ENCODE data around the gene EEFSEC.

The EEFSEC gene

GRCh38 chr3:128388932-128389331, 235.7 kb downstream of the EEFSEC start:
- no peaks in the 10 kb centered on the region for H3K79me2 ChIP-seq (ENCODE audit: control insufficient read depth, insufficient read depth, low read length, unreplicated experiment)
- no peak overlapping the region for H3K4me3 ChIP-seq (ENCODE audit: low read depth, low read length)
- H3K4me1 ChIP-seq (ENCODE audit: control insufficient read depth, insufficient read depth, low read length, unreplicated experiment), result peaks cover 11% of the 10 kb centered on the region
- H2AFZ ChIP-seq (ENCODE audit: low read length, unreplicated experiment), result no peak overlapping the region
- H3K27me3 ChIP-seq (ENCODE audit: insufficient read depth, low read length), result no peaks in the 10 kb centered on the region
- no peak overlapping the region for H3K27ac ChIP-seq (ENCODE audit: low read depth, low read length)
- no peaks in the 10 kb centered on the region for H3K36me3 ChIP-seq (ENCODE audit: insufficient read depth, low read length)

DNA sequence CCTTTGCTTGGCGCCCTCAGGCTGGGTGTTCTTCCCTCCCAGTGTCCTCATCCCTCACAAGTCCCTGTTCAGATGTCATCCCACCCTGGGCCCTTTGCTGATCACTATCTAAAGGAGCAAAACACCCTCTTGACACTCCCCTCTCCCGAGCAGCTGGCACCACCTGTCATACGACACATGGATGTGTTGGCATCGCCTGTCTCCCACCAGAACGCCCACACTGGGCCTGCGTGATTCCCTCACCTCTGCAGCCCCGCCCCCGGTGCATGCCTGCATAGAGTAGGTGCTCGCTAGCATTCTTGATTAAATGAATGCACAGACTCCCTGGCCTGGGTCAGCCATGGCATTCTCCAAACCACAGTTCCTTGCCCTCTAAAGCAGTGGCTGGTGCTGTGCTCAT, 237.6 kb downstream of the EEFSEC start:
- Histone ChIP-seq H3K4me1 (ENCODE audit: control insufficient read depth, insufficient read depth, low read length, unreplicated experiment) (no peaks in the 10 kb centered on the region), H3K27ac (ENCODE audit: low read depth, low read length) (no peak overlapping the region), H3K36me3 (ENCODE audit: insufficient read depth, low read length) (no peaks in the 10 kb centered on the region), H3K4me3 (ENCODE audit: low read depth, low read length) (no peak overlapping the region), H3K27me3 (ENCODE audit: insufficient read depth, low read length) (no peaks in the 10 kb centered on the region), H3K79me2 (ENCODE audit: control insufficient read depth, insufficient read depth, low read length, unreplicated experiment) (no peaks in the 10 kb centered on the region), H2AFZ (ENCODE audit: low read length, unreplicated experiment) (no peak overlapping the region)

- H3K27ac ChIP-seq (ENCODE audit: low read depth, low read length), result no peak overlapping the region
- no peaks in the 10 kb centered on the region for H3K4me1 ChIP-seq (ENCODE audit: control insufficient read depth, insufficient read depth, low read length, unreplicated experiment)
- H3K27me3 ChIP-seq (ENCODE audit: insufficient read depth, low read length), result no peaks in the 10 kb centered on the region
- no peaks in the 10 kb centered on the region for H3K79me2 ChIP-seq (ENCODE audit: control insufficient read depth, insufficient read depth, low read length, unreplicated experiment)
- H2AFZ ChIP-seq (ENCODE audit: low read length, unreplicated experiment), result no peak overlapping the region
- H3K36me3 ChIP-seq (ENCODE audit: insufficient read depth, low read length), result no peaks in the 10 kb centered on the region
- no peak overlapping the region for H3K4me3 ChIP-seq (ENCODE audit: low read depth, low read length)
Measured at GRCh38 chr3:128392021-128392420, 238.7 kb downstream of the EEFSEC start.

GRCh38 chr3:128392818-128393544, 239.7 kb downstream of the EEFSEC start:
- Histone ChIP-seq H3K36me3 (ENCODE audit: insufficient read depth, low read length) (no peaks in the 10 kb centered on the region), H3K4me1 (ENCODE audit: control insufficient read depth, insufficient read depth, low read length, unreplicated experiment) (no peaks in the 10 kb centered on the region)

GRCh38 chr3:128394033-128394432, 240.8 kb downstream of the EEFSEC start:
- Histone ChIP-seq H3K36me3 (ENCODE audit: insufficient read depth, low read length) (no peaks in the 10 kb centered on the region), H3K27me3 (ENCODE audit: insufficient read depth, low read length) (no peaks in the 10 kb centered on the region), H3K79me2 (ENCODE audit: control insufficient read depth, insufficient read depth, low read length, unreplicated experiment) (no peaks in the 10 kb centered on the region), H3K4me3 (ENCODE audit: low read depth, low read length) (no peak overlapping the region), H3K27ac (ENCODE audit: low read depth, low read length) (no peak overlapping the region), H2AFZ (ENCODE audit: low read length, unreplicated experiment) (no peak overlapping the region), H3K4me1 (ENCODE audit: control insufficient read depth, insufficient read depth, low read length, unreplicated experiment) (no peaks in the 10 kb centered on the region)

More at GRCh38 chr3:128392818-128393544, 239.7 kb downstream of the EEFSEC start:
- Histone ChIP-seq H2AFZ (ENCODE audit: low read length, unreplicated experiment) (no peak overlapping the region), H3K4me3 (ENCODE audit: low read depth, low read length) (no peak overlapping the region), H3K79me2 (ENCODE audit: control insufficient read depth, insufficient read depth, low read length, unreplicated experiment) (no peaks in the 10 kb centered on the region), H3K27me3 (ENCODE audit: insufficient read depth, low read length) (no peaks in the 10 kb centered on the region), H3K27ac (ENCODE audit: low read depth, low read length) (no peak overlapping the region)

DNA sequence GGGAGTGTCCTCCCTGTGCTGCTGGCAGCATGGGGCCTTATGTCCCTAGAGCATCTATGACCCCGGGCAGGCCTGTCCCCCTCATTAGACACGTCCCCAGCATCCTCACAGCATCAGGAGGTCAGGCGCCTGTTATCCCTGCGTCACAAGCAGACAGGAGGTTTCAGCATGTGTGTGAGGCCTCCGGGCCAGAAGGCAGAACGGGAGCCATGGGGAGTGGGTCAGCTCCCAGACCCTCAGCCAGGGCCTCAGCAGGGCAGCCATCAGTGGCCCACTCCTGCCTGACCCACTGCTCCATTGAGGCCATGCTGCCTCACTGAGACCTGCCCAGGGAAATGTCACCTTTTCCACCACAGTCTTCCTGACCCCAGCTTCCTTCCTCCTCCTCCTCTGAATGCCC, 241.8 kb downstream of the EEFSEC start:
- no peak overlapping the region for H3K27ac ChIP-seq (ENCODE audit: low read depth, low read length)

DNA sequence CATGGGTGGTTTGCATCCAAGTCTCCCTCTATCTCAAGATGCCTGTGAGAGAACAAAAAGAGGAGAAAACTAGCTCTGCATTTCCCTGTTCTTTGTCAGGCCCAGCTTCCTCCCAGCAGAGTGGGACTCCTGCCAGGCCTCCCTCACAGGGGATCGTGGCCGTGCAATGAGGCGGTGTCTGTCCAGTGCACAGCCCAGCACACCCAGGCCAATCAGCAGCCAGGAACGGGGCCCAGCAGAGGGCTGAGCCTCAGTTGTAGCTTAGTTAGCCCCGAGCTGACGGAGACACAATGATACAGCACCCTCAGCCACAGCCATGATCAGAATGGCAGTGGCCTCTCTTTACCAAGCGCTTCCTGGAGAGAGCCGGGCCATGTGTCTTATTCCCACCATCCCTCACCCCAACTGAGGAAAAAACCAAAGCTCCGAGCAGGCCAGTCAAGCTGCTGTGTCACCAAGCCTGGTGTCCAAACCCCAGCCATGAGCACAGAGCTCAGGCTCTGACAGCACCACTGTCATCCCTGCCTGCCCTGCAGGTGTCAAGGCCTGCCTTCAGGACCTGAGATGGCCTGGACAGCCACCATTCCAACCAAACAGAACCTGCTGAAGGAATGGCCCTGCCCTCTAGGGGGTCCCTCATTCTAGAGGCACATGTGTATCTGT, 242.3 kb downstream of the EEFSEC start:
- Histone ChIP-seq H3K27ac (ENCODE audit: low read depth, low read length) (no peak overlapping the region), H3K79me2 (ENCODE audit: control insufficient read depth, insufficient read depth, low read length, unreplicated experiment) (no peaks in the 10 kb centered on the region), H3K27me3 (ENCODE audit: insufficient read depth, low read length) (no peaks in the 10 kb centered on the region), H3K36me3 (ENCODE audit: insufficient read depth, low read length) (no peaks in the 10 kb centered on the region), H3K4me1 (ENCODE audit: control insufficient read depth, insufficient read depth, low read length, unreplicated experiment) (no peaks in the 10 kb centered on the region), H3K4me3 (ENCODE audit: low read depth, low read length) (no peak overlapping the region), H2AFZ (ENCODE audit: low read length, unreplicated experiment) (no peak overlapping the region)

More for the DNA sequence above, 241.8 kb downstream of the EEFSEC start:
- Histone ChIP-seq H3K79me2 (ENCODE audit: control insufficient read depth, insufficient read depth, low read length, unreplicated experiment) (no peaks in the 10 kb centered on the region), H2AFZ (ENCODE audit: low read length, unreplicated experiment) (no peak overlapping the region), H3K27me3 (ENCODE audit: insufficient read depth, low read length) (no peaks in the 10 kb centered on the region), H3K36me3 (ENCODE audit: insufficient read depth, low read length) (no peaks in the 10 kb centered on the region), H3K4me3 (ENCODE audit: low read depth, low read length) (no peak overlapping the region), H3K4me1 (ENCODE audit: control insufficient read depth, insufficient read depth, low read length, unreplicated experiment) (no peaks in the 10 kb centered on the region)

GRCh38 chr3:128397484-128397883, 244.2 kb downstream of the EEFSEC start:
- H2AFZ ChIP-seq (ENCODE audit: low read length, unreplicated experiment), result no peak overlapping the region
- H3K79me2 ChIP-seq (ENCODE audit: control insufficient read depth, insufficient read depth, low read length, unreplicated experiment), result no peaks in the 10 kb centered on the region
- no peak overlapping the region for H3K4me3 ChIP-seq (ENCODE audit: low read depth, low read length)
- no peaks in the 10 kb centered on the region for H3K27me3 ChIP-seq (ENCODE audit: insufficient read depth, low read length)
- no peaks in the 10 kb centered on the region for H3K4me1 ChIP-seq (ENCODE audit: control insufficient read depth, insufficient read depth, low read length, unreplicated experiment)
- no peaks in the 10 kb centered on the region for H3K36me3 ChIP-seq (ENCODE audit: insufficient read depth, low read length)
- H3K27ac ChIP-seq (ENCODE audit: low read depth, low read length), result no peak overlapping the region

DNA sequence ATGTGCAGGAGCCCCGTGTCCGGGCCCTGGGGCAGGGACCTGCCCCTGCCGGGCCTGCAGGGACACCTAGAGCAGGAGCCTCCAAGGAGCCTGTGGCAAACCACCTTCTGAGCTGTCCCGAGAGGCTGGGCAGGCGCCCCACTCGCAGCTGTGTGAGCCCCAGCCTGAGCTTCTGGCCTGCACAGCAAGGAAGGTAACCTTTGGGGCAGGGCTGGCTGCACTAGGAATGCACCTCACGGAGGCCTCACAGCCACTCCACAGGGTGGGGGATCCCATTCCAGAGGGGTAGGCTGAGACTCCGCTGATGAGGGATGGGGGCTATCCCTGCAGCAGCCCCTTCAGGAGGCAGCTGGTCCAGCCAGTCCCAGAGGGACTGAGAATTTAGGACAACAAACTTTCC, 245.3 kb downstream of the EEFSEC start:
- H3K4me1 ChIP-seq (ENCODE audit: control insufficient read depth, insufficient read depth, low read length, unreplicated experiment), result no peaks in the 10 kb centered on the region
- no peaks in the 10 kb centered on the region for H3K27me3 ChIP-seq (ENCODE audit: insufficient read depth, low read length)
- H3K27ac ChIP-seq (ENCODE audit: low read depth, low read length), result no peak overlapping the region
- H3K36me3 ChIP-seq (ENCODE audit: insufficient read depth, low read length), result no peaks in the 10 kb centered on the region
- H3K79me2 ChIP-seq (ENCODE audit: control insufficient read depth, insufficient read depth, low read length, unreplicated experiment), result no peaks in the 10 kb centered on the region
- no peak overlapping the region for H2AFZ ChIP-seq (ENCODE audit: low read length, unreplicated experiment)
- no peak overlapping the region for H3K4me3 ChIP-seq (ENCODE audit: low read depth, low read length)

GRCh38 chr3:128399221-128399915, 246.1 kb downstream of the EEFSEC start:
- H3K79me2 ChIP-seq (ENCODE audit: control insufficient read depth, insufficient read depth, low read length, unreplicated experiment), result no peaks in the 10 kb centered on the region
- no peaks in the 10 kb centered on the region for H3K27me3 ChIP-seq (ENCODE audit: insufficient read depth, low read length)
- H2AFZ ChIP-seq (ENCODE audit: low read length, unreplicated experiment), result no peak overlapping the region
- no peaks in the 10 kb centered on the region for H3K36me3 ChIP-seq (ENCODE audit: insufficient read depth, low read length)
- no peaks in the 10 kb centered on the region for H3K4me1 ChIP-seq (ENCODE audit: control insufficient read depth, insufficient read depth, low read length, unreplicated experiment)
- no peak overlapping the region for H3K4me3 ChIP-seq (ENCODE audit: low read depth, low read length)
- no peak overlapping the region for H3K27ac ChIP-seq (ENCODE audit: low read depth, low read length)

Measured in ACC112 (cell line).